Daoy (cell line): ENCODE results near the gene QRICH2. TPM values are rescaled to one million over a fixed set of nuclear protein-coding genes. Genes with fewer than 3 reads are reported as not detected.
A peak's percentile ranks its signal among the peaks of the same experiment; 100 is the strongest.
"Not testable (repeated sequence)": the region's sequence is repeated elsewhere in the genome, so short reads cannot be mapped to it uniquely, and the experiment has no call there.

Source experiments
- DNase-seq: peaks from one replicate; pipeline ENCODE4 v3.0.0-alpha.2; 2015; ENCODE audit warnings: low read depth
- total RNA-seq: library from RNA; depleted of rRNA; stranded (reverse); fragments of >200 nt; shearing (Covaris generic); gene quantifications from 2 replicates; pipeline ENCODE4 v1.2.3, GENCODE V29; 2014

QRICH2 gene
- total RNA-seq, 1 experiment from 2014 or later = 1.5 TPM

DNA sequence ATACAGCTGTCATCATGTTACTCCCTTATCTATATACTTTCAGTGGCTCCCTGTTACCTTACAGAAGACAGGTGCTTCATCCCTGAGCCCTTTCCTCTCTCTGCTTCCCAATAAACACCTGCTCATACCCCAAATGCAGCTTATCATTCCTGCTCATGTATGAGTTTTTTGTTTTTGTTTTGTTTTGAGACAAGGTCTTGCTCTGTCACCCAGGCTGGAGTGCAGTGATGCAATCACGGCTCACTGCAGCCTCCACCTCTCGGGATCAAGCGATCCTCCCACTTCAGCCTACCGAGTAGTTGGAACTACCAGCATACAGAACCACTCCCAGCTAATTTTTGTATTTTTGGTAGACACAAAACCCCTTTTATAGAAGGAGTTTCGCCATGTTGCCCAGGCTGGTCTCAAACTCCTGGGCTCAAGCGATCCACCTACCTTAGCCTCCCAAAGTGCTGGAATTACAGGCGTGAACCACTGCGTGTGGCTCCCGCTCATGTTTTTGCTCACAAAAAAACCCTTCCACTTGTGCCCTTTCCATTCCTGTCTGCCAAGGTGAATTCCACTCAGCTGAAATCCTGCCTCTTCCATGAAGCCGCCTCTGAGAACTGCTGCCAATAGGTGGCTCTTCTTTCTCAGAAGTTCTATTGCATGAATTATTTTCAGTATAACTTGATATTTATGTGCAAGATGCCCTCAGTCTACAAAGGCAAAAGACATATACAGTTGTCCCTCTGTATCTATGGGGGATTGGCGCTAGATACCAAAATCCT, 59.9 kb downstream of the QRICH2 start:
- DNase-seq = no peak

DNA sequence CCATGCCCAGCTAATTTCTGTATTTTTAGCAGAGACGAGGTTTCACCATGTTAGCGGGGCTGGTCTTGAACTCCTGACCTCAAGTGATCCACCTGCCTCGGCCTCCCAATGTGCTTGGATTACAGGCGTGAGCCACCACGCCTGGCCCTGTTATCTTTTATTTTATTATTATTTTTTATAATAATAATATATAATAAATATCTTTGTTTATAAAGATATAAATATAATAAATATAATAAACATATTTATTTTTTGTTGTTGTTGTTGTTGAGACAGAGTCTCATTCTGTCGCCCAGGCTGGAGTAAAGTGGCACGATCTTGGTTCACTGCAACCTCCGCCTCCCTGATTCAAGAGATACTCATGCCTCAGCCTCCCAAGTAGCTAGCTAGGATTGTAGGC, 60.8 kb downstream of the QRICH2 start:
- no peak for DNase-seq

DNA sequence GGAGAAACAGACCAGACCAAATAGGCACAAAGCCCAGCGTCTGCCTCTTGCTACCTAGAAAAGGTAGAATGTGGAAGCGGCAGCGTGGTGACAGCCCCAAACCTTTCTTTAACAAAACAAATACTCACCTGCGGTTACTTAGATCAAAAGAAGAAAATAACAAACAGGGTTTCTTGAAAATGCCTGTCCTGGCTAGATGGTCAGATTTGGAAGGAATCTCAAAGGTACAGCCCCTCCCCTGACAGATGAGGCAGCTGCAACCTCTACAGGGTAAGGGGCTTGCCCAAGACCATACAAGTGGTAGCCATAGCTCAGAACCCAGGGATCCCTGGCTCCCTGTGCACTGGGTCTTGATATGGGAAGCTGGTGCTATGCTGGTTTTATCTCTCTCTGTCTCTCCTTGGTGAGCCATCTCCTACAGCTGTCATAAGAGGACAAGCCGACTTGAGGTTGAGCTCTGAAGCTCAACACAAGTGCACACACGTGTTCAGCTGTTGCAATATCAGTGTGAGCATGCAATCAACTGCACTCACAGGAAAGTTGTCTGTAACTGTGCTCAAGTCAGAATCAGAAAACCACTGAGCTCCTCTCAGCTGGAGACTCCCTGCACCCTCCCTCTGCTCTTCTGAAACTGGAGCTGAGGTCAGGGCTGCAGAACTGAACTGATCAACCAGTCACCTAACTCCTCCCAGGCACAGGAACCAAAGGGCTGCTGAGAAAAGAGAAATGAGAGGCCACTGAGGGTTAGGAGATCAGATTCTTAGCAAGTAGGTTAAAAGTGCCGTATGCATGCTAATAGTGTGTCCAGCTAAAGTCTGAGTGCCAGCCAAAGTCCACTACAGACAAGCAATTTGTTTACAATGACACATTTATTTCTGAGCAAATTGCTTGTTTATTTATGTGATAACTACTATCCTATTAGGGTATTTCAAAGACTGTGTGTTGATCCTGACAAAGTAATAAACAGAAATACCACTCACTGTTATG, 61.7 kb downstream of the QRICH2 start:
- DNase-seq = no peak

DNA sequence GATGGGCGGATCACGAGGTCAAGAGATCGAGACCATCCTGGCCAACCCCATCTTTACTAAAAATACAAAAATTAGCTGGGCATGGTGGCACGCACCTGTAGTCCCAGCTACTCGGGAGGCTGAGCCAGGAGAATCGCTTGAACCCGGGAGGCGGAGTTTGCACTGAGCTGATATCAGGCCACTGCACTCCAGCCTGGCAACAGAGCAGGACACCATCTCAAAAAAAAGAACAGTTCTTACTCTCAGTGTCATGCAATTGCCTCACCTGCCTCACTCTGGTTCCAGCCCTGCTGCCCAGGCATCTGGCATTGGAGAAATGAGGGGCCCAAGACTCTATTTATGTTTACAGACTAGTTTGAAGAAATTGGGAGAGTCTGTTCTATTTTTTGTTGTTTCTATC, 63.4 kb downstream of the QRICH2 start:
- not testable (repeated sequence) for DNase-seq

DNA sequence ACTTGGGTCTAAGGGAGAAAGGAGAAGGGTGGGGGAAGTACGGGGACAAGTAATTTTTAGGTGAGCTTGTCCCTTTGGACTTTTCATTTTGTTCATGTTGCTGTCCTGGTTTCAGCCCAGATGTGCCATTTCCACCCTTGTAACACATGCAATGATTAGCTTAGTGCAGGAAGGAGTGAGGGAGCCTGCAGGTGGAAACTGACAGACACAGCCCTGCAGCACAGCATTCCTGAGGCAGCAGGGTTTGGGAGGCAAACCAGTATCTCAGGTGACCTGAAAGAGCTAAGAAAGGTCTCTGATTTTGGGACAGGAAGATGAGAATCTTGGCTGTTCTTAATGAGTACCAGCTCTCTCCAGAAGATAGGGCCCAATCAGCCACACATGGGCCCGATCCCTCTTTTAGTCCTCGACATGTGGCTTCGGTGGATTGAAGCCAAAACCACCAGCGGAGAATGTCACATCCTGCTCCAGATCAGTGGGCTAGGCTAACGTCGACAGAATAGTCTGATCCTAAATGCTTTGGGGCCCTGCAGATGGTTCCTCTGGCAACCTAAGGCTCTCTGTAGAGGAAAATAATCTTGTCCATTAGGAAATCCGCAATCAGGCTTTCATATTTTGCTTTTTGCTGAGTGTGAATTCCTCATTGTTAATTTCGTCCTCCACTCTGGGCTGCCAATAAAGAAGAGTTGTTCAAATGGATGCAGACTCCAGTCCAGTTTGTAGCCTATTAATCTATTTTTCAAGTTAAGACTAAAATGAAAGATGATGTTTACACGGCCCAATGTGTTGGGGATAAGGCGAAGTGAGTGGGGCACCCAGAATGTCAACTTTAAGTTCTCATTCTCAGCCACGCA, 64.0 kb downstream of the QRICH2 start:
- DNase-seq = peak; percentile 27

DNA sequence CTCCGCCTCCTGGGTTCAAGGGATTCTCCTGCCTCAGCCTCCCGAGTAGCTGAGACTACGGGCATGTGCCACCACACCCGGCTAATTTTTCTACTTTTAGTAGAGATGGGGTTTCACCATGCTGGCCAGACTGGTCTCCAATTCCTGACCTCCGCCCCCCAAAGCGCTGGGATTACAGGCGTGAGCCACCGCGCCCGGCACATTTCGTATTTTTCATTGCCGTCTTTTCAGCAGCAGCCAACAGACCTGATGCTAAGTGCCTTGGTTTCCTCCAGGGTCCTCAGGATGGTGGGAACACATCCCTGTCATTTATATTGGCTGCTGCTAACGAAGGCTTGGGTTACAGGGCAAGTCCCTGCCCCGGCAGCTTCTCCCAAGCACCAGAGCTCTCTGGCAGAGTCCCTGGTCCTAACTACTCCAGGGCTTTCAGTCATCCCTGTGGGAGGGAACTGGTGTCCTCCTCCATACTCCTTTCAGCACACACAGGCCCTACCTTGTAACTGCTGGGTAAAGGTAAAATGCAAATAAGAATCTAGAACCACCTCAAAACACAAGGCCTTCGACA, 66.3 kb downstream of the QRICH2 start:
- DNase-seq = no peak

DNA sequence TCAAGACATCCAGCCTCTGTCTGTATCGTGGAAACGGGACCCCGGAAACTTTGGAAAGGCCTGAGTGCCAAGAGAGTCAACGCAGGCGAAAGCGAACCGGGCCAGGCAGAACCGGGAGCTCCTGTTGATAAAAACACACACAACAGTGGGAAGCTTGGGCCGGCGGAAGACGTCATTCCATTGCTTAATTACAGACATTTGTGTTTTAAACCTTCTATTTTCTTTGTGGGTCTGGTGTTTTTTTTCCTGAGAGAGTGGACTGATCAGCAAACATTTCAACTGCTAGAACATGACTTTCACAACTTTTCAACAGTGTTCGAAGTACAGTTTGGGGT, 66.9 kb downstream of the QRICH2 start:
- no peak for DNase-seq

DNA sequence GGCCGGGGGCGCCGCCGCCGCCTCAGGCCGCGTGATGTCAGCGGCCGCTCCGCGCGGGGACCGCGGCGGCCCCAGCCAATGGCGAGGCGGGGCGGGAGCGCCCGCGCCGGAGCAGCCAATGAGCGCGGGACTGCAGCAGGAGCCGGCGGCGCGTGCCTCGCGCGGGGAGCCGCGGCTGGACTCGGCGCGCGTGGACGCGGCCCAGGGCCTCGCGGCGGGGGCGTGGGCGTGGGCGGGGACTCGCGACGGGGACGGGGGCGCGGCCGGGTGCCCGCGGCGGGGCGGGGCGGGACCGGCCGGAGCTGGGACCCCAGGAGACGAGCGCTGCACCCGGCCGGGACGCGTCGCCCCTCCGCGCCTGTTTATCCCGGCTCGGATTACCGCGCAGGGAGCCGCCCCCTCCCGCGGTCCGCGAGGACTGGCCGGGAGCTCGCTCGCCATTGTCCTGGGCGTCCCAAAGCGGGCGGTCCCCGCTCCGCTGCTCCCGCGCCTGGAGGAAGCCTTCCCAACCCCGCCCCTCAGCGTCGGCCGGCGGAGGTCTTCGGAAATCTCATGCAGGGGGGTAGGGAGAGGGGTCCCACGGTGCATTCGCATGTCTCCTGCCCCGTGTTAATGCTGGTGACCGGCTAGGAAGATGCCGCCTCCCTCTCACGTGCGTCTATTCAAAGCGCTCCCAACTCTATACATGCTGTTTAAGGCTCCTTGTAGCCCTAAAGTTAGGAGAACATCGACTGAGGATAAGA, 67.4 kb downstream of the QRICH2 start, which contains the start of gene RNF157:
Gene RNF157, minus strand, starts transcription at position 33 of the 743 bp plus-strand sequence. CDS start 253 bp downstream, outside the sequence.
- DNase-seq = peak; percentile 75

DNA sequence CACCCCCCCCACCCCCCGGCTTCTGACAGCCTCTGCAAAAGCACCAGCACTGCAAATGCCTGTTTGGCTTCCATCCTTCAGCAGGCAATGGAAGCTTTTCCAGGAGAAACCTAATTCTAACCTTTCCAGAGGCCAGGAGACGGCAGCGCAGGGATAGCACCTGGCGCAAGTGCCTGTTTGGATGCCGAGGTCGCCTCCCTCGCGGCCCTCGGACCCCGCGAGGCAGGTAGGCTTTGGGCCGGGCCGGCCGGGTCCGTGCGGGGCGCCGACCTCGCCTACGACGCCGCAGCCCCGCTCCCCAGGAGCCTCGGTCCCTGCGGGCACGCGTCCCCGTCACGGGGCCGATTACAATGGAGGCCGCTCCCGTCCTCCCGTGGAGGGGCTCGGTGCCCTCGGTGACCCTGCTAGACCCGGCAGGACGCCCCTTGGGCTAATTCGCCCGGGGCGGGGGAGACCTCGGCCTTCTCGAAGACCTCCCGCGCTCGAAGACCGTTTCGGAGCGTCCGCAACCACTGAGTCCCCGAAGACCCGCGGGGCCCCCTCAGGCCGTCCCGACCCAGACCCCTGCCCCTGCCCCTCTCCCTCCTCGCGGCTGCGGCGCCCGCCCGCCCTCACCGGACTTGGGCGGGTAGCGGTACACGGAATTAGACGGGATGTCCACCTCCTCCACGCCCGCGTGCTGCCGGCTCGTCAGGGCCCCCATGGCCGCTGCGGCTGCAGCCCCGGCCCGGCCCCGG, 68.4 kb downstream of the QRICH2 start:
- peak; percentile 22 for DNase-seq

DNA sequence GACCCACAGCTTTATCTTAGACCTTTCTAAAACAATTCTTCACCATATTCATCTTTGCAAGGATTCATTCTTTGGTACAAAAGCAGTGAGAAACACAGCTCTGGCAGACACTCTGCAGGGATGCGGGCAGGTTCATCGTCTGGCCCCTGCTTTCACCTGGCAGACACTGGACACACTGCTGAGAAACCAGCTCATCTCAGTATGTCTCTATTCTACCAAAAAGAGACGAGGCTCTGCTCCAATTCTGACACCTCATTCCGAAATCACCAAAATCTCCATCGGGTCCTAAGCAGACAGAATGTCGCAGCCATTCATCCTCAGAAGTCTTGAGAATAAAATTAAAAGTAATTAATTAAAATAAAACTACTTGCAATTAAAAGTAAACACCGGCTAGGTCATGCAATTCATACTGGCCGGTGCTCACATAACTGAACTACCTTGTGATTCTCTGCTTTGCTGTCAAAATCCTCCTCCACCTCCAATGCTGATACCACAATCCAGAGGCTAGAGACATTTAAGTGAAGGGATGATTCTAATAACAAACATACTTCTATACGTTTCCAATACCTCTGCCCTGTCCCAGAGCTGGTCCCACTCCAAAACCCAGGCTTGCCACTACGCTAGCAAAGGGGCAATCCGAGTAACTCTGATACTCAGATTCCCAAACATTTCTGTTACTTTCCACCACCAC, 69.1 kb downstream of the QRICH2 start:
- no peak for DNase-seq

DNA sequence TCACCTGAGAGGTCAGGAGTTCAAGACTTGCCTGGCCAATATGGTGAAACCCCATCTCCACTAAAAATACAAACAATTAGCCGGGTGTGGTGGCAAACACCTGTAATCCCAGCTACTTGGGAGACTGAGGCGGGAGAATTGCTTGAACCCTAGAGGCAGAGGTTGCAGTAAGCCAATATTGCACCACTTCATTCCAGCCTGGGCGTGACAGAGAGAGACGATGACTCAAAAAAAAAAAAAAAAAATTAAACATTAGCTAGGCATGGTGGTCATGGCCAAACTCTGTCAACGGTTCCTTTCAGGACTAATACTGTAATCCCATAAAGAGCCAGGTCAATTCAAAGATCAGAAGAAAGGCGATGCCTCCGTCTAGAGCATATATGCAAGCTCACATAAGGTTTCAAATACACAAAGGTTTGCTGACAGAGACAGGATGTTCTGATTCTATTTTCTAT, 70.2 kb downstream of the QRICH2 start:
- DNase-seq = peak; percentile 40

DNA sequence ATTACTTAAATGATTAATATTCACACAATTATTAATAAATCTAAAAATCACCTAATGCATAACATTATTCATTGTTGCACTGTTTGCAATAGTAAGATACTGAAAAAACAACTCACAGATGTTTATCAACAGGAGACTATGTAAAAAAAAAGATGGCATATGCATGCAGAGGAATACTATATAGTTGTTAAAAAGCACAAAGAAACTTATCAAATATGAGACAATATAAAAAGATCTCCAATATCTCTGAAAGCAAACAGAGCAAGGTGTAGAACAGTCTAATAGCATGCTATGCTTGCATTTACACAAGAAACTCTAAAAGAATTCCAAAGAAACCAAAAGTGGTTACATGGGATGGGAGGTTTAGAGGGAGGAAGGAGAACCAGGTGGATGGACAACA, 71.5 kb downstream of the QRICH2 start:
- no peak for DNase-seq

DNA sequence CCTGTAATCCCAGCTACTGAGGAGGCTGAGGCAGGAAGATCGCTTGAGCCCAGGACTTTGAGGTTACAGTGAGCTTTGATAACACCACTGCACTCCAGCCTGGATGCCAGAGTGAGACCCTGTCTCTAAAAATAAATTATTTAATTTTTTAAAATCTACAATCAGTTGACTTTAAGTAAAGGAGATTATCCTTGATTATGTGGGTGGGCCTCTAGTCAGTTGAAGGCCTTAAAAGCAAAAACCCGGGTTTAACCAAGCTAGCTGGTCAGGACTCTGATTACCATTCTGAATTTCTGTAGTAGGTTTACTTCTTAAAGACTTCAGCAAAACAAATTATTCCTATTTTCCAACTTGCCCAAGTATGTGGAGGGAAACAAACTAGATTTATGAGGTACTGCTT, 72.2 kb downstream of the QRICH2 start:
- no peak for DNase-seq

DNA sequence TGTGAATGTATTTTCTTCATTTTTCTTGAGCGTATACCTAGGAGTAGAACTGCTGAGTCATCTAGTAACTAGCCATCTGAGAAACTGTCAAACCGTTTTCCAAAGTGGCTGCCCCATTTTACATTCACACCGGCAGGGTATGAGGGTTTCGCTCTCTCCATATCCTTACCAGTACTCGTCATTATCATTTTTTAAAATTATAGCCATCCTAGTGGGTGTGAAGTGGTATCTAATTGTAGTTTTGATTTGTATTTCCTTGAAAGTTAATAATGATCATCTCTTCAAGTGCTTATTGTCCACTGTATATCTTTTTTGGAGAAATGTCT, 73.8 kb downstream of the QRICH2 start:
- DNase-seq = no peak

DNA sequence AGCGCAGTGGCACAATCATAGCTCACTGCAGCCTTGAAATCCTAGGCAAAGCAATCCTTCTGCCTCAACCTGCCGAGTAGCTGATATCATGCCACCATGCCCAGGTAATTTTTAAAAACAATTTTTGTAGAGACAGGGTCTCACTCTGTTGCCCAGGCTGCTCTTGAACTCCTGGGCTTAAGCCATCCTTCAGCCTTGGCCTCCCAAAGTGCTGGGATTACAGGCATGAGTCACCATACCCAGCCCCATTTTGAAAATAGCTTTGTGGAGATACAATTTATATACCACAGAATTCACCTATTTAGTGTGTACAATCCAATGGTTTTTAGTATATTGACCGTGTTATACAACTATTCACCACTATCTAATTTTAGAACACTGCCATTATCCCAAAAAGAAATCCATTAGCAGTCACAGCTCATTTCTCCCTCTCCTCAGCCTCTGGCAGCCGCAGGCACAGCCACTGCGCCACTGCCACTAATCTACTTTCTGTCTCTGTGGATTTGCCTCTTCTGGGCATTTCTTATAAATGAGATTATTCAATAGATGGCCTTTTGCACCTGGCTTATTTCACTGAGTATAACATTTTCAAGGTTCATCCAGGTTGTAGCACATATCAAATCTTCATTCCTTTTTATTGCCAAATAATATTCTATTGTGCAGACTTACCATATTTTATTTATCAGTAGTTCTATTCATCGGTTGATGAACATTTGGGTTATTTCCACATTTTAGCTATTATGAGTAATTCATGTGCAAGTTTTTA, 74.3 kb downstream of the QRICH2 start:
- DNase-seq = no peak

DNA sequence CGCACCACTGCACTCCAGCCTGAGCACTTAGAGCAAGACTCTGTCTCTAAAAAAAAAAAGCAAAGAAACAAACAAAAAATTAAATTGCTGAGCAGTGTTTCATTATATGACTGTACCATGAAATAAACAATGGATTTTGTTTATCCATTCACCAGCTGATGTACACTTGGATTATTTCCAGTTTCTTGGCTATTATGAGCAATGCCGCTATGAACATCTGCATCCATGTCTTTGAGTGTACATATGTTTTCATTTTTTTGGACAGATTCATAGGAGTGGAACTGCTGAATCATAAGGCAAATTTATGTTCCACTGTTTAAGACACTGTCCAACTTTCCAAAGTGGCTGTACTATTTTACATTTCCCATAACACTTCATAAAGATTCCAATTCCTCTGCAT, 75.7 kb downstream of the QRICH2 start:
- DNase-seq = no peak

DNA sequence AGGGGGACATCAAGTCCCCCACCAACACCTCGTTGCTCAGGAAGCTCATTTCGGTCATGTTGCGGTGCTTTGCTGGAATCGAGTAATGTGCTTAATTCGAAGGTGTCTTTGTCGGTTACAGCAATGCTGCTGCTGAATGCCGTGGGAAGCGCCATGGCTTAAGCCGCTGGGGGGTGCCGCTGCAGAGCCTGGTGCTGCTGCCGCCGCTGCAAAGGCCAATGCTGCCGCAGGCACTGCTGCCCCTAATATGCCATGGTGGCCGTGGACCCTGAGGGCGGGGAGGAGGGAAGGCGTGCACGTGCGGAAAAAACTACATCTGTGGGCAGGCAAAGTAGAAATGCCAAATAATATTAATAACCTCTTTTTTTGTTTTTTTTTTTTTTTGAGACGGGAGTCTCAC, 81.3 kb downstream of the QRICH2 start:
- not testable (repeated sequence) for DNase-seq

DNA sequence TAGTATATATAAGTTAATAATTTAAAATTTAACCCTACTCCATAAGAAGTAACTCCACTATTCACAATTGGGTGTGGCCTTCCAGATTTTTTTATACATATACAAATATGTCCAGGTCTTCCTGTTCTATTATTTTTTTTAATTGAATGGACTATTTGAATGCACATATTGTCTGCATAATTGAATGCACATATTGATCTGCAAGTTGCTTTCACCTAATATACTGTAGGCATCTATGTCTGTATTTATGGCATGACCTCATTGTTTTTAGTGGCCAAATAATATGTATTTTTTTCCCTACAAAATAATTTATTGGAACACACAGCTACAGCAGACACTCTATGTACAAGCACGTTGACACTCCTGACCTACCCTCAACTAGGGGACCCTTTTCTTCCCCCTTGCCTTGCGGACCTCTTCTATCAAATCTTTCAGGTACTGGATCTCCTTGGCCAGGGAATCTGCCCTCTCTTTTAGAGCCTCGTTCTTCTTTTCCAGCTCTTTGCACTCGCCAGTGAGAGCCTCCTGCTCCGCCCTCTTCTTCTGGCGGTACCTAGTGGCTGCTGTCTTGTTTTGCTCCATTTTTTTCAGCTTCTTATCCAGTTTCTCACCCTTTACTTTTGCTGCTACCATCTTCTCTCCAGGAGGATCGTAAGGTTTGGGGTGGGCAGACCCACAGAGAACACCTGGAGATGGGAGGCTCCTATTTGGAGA, 82.5 kb downstream of the QRICH2 start:
- DNase-seq = not testable (repeated sequence)
